Mucosa of stomach (tissue), 1 donor: ENCODE data around the gene RBMS1.
"Not testable (repeated sequence)": the region's sequence is repeated elsewhere in the genome, so short reads cannot be mapped to it uniquely, and the experiment has no call there.

Experiments used
- H3K27me3 ChIP-seq: one replicate; pipeline ENCODE4 v1.7.0; 2013; ENCODE audit warnings: mild to moderate bottlenecking, low read length; ENCODE audit not compliant: control insufficient read depth, insufficient read depth
- H3K36me3 ChIP-seq: one replicate; pipeline ENCODE4 v1.7.0; 2013; ENCODE audit warnings: low read length; ENCODE audit not compliant: control insufficient read depth, insufficient read depth
- H3K4me1 ChIP-seq: one replicate; pipeline ENCODE4 v1.7.0; 2013; ENCODE audit warnings: mild to moderate bottlenecking, low read length; ENCODE audit not compliant: control insufficient read depth, insufficient read depth
- H3K4me3 ChIP-seq: one replicate; pipeline ENCODE4 v1.7.0; 2013; ENCODE audit warnings: low read length
- H3K9ac ChIP-seq: one replicate; pipeline ENCODE4 v1.7.0; 2013; ENCODE audit warnings: mild to moderate bottlenecking, low read length, moderate library complexity
- H3K9me3 ChIP-seq: one replicate; pipeline ENCODE4 v1.7.0; 2013; ENCODE audit warnings: mild to moderate bottlenecking, low read length, moderate library complexity; ENCODE audit not compliant: control insufficient read depth
- donor health status: Pancreatic carcinoma.

Gene RBMS1

DNA sequence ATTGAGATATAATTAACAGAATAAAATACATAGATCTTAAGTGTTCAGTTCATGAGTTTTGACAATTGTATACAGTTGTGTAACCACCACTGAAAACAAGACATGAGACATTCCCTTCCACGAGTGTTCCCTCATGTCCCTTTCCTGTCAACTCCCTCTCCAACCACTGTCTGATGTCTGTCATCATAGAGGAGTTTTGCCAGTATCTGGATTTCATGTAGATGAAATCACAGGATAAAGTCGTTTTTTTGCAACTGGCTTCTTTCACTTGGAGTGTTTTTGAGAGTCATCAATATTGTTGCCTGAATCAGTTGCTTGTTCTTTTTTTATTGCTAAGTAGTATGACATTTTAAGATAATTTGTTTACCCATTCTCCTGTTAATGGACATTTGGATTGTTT, 52.7 kb downstream of the RBMS1 start:
- H3K36me3 ChIP-seq: no peaks in the 10 kb centered on the region
- no peak overlapping the region for H3K9ac ChIP-seq
- no peaks in the 10 kb centered on the region for H3K4me1 ChIP-seq
- H3K27me3 ChIP-seq: no peaks in the 10 kb centered on the region
- no peak overlapping the region for H3K4me3 ChIP-seq
- H3K9me3 ChIP-seq: no peaks in the 10 kb centered on the region

DNA sequence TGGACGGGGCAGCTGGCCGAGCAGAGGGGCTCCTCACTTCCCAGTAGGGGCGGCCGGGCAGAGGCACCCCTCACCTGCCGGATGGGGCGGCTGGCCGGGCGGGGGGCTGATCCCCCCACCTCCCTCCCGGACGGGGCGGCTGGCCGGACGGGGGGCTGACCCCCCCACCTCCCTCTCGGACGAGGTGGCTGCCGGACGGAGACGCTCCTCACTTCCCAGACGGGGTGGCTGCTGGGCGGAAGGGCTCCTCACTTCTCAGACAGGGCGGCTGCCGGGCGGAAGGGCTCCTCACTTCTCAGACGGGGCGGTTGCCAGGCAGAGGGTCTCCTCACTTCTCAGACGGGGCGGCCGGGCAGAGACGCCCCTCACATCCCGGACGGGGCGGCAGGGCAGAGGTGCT, 54.6 kb downstream of the RBMS1 start:
- H3K4me1 ChIP-seq, H3K4me3 ChIP-seq, H3K27me3 ChIP-seq, H3K36me3 ChIP-seq, H3K9me3 ChIP-seq, H3K9ac ChIP-seq: not testable (repeated sequence)

DNA sequence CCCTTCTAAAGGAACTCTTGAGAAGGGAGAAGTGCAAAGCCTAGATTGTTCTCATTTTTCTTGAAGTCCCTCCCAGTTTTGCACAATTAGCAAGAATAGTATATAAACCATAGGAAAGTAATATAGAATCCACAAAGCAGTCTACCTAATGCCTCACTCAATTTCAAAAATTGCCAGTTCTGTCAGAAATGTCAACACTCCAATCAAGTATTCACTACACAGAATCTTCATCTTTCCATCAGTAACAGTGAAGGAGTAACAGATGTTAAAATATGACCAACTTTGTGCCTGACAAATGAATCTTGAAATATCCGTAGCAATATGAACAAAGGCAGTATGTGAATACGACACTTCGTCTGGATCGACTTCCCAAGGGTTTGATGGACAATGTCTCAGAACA, 56.3 kb downstream of the RBMS1 start:
- no peaks in the 10 kb centered on the region for H3K27me3 ChIP-seq
- no peak overlapping the region for H3K9ac ChIP-seq
- peaks cover 24% of the 10 kb centered on the region for H3K4me1 ChIP-seq
- no peaks in the 10 kb centered on the region for H3K36me3 ChIP-seq
- H3K4me3 ChIP-seq: no peak overlapping the region
- H3K9me3 ChIP-seq: no peaks in the 10 kb centered on the region

DNA sequence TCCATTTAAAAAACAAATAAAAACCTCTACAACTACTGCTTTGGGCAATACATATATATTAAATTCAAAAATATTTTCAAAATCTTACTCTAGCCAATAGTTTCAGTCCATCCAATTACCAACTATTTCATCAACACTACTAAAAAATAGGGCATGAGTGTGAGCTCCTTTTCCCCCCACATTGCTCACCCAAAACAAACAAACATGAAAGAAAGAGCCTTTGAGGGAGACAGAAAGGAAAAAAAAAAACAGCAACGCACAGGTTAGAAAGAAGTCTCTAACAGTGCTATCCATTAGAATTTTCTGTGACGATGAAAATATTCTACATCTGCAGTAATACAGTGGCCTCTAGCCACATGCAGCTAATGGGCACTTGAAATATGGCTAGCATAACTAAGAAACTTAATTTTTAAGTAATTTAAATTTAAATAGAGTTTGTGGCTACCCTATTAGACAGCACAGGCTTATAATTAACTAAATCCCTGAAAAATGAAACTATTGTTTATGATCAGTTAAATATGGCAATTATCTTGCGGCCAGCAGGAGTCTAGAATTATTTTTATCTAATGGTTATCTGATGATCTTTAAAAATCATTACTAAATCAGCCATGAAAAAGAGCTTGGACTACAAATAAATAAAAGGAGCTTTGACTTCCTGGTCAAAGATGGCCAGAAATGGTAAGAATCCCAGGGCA, 59.2 kb downstream of the RBMS1 start:
- Histone ChIP-seq H3K4me1 (peaks cover 24% of the 10 kb centered on the region), H3K27me3 (no peaks in the 10 kb centered on the region), H3K9ac (no peak overlapping the region), H3K9me3 (no peaks in the 10 kb centered on the region), H3K4me3 (no peak overlapping the region), H3K36me3 (no peaks in the 10 kb centered on the region)

DNA sequence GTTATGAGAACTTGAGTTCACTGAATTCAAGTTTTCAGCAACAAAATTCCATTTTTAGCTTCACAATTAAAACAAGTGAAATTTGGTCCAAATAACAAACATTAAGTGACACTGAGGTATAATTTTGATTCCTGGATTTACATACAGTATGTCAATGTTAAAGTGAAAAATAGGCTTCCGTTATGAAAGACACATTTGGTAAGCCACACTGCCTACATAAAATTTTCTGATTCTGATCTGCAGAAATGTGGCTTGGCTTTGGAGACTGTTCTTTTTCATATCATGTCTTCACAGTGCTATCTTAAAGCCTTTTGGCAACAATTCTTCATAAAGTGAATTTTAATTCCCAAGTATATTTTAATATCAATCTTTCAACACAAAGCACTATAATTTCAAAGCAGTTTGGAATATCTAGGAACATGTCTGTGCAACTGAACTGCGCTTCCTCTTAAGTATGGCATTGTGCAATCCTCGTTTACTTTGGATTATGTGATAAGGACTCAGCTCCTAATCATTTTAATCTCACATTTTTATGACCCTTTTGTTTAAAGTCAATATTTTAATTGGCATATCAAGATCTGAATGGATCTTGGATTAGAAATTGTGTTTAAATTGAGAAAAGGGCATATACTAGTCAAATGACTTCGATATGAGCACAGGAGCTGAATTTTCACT, 60.0 kb downstream of the RBMS1 start:
- no peaks in the 10 kb centered on the region for H3K27me3 ChIP-seq
- no peaks in the 10 kb centered on the region for H3K9me3 ChIP-seq
- H3K4me1 ChIP-seq: peaks cover 24% of the 10 kb centered on the region
- H3K36me3 ChIP-seq: no peaks in the 10 kb centered on the region
- H3K4me3 ChIP-seq: no peak overlapping the region
- no peak overlapping the region for H3K9ac ChIP-seq

DNA sequence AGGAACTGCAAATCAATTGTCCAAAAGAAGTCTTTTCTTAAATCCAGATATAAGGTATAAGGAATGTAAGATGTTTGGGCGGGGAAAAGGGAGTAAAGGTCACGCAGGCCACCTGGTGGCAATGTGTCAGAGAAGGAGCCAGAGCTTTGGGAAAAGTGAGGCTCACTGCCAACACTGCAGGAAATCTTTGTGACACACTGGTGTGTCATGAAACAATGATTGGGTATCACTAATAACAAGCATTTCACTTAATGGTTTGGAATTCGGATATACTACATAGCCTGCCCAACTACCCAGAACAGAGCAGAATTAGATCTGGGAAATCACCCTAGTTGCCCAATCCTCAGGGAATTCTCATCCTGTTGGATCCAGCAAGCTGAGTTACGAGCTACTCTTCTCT, 61.0 kb downstream of the RBMS1 start:
- Histone ChIP-seq H3K9me3 (no peaks in the 10 kb centered on the region), H3K4me1 (peaks cover 24% of the 10 kb centered on the region), H3K4me3 (no peak overlapping the region), H3K36me3 (no peaks in the 10 kb centered on the region), H3K27me3 (no peaks in the 10 kb centered on the region), H3K9ac (no peak overlapping the region)

DNA sequence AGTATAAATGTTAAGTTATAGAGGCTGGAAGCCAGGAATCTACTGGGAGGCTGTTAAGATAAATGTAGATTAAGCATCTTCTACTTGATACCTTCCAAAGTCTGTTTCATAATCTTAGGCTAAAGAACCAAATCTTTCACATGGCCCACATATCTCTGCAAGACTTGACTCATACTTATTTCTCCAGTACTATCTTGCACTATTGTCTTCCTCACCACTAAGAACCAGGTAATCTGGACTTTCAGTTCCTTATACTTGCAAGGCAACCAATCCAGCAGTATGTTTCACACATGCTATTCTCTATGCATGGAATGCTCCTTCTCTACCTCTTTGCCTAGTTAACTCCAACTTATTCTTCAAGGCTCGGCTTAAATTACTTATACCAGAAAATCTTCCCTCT, 62.2 kb downstream of the RBMS1 start:
- Histone ChIP-seq H3K36me3 (no peaks in the 10 kb centered on the region), H3K4me3 (no peak overlapping the region), H3K27me3 (no peaks in the 10 kb centered on the region), H3K4me1 (peaks cover 24% of the 10 kb centered on the region), H3K9ac (no peak overlapping the region), H3K9me3 (no peaks in the 10 kb centered on the region)

DNA sequence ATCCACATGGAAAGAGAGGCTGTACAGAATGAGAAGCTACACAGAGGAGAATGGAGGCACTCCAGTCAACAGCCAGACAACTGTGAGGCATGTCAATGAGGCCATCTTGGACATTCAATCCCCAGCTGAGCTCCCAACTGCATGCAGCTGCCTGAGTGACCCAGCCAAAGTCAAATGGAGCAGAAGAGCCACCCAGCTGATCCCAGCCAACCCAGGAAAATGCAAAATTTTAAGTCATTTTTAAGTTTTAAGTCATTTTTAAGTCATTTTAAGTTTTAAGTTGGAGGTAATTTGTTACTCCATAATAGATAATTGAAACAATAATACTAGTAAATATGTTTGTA, 63.6 kb downstream of the RBMS1 start:
- Histone ChIP-seq H3K36me3 (no peaks in the 10 kb centered on the region), H3K4me1 (peaks cover 24% of the 10 kb centered on the region), H3K9ac (no peak overlapping the region), H3K9me3 (no peaks in the 10 kb centered on the region), H3K27me3 (no peaks in the 10 kb centered on the region), H3K4me3 (no peak overlapping the region)

DNA sequence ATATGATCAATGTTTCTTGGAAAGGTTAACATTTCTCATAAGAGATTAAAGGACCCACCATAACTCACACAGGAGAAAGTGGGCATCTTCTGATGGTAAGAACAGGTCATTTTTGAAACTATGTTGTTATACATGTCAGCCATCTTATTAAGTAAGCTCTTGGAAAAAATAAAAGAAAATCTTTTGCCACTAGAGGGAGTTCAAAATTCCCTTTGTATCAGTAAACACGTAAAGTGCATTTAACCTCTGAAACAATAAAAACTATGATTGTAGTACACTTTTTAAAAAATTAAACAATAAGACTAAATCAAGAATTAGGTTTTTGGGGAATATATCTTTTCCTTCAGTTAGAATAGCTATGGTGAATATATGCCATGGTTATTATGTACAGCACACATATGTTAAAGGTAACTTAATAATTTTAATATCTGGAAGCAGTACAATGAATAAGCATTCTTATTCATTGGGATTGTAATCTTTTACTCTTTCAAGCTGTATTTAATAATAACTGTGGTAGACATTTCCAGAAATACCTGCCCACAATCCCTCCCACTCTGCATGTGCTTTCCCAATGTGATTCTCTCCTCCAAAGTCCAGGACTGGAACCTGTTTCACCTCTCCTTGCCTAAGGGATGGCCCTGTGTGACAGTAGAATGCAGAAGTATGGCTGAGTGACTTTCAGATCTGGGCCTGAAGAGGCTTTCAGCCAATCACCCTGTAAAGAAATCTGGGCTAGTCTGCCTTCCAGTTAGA, 64.2 kb downstream of the RBMS1 start:
- no peak overlapping the region for H3K4me3 ChIP-seq
- no peaks in the 10 kb centered on the region for H3K9me3 ChIP-seq
- H3K27me3 ChIP-seq: no peaks in the 10 kb centered on the region
- H3K36me3 ChIP-seq: no peaks in the 10 kb centered on the region
- H3K4me1 ChIP-seq: peaks cover 19% of the 10 kb centered on the region
- no peak overlapping the region for H3K9ac ChIP-seq

DNA sequence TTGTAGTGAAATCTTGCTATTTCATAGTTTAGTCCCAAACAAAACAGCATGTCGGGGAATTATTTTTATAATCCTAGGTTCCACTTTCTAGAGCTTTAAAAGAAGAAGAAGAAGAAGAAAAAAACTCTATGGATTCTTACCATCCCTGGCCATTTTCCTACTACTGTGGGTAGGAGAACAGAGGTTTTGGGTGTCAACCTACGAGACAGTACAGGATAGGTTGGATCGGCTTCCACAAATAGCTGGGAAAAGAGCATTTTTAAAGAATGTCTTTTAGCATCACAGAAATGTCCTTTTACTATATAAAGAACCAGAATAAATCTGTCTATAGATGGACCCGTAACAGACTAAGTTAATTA, 65.2 kb downstream of the RBMS1 start:
- no peaks in the 10 kb centered on the region for H3K27me3 ChIP-seq
- no peaks in the 10 kb centered on the region for H3K9me3 ChIP-seq
- no peaks in the 10 kb centered on the region for H3K36me3 ChIP-seq
- H3K9ac ChIP-seq: no peak overlapping the region
- no peak overlapping the region for H3K4me3 ChIP-seq
- peaks cover 9% of the 10 kb centered on the region for H3K4me1 ChIP-seq

DNA sequence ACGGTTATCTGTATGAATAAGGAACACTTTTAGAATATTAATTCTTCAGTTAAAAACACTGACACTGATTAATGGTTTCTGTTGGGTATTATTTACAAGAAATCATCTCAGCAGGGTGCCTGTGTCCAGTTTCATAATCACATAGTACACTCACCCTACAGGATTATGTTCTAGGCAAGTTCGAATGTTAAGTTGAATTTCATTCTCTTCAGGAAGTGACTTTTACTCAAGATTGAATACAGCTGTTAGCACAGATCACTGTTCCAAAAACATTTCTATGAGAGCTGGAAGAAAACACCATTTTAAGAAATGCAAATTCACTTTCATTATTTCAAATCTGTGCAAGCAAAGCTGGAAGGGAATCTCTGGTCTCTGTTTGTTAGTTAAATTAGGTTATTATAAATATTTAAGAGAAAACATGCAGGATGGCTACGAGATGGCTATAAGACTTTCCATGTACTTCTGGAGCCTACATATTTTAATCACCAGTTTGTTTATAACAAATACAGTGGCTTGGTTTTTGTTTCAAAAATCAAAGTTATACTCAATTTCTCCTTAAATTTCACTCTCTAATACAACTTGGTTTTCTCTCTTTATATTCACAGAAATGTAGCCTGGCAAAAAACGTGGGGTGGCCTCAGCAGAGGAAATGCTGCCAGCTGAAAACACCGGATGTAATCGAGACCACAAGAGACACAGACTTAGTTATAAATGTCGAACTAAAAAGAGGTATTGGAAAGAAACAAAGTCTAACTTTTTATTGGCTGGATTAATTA, 65.8 kb downstream of the RBMS1 start:
- no peak overlapping the region for H3K4me3 ChIP-seq
- no peak overlapping the region for H3K9ac ChIP-seq
- peaks cover 4% of the 10 kb centered on the region for H3K4me1 ChIP-seq
- H3K27me3 ChIP-seq: no peaks in the 10 kb centered on the region
- H3K36me3 ChIP-seq: no peaks in the 10 kb centered on the region
- no peaks in the 10 kb centered on the region for H3K9me3 ChIP-seq

DNA sequence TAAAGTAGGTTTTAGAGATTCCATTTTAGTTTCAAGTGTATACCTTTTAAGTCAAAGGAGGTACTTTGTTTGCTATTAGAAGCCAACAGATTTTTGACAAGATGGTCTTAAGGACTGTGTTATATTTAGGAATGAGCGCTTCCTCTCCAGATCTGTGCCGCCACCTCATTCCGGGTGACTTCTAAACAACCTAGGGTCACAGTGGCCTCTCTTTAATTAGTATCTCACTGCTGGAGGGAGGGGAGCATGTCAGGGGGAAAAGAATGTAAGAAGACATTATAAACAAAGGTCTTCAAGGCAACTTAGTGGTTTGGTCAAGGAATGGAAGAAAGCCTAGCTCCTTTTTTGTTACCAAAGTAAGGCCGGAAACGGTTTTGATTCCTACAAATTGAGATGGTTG, 67.0 kb downstream of the RBMS1 start:
- Histone ChIP-seq H3K36me3 (no peaks in the 10 kb centered on the region), H3K4me3 (no peak overlapping the region), H3K9me3 (no peaks in the 10 kb centered on the region), H3K27me3 (no peaks in the 10 kb centered on the region), H3K9ac (no peak overlapping the region), H3K4me1 (no peaks in the 10 kb centered on the region)
